GM19324 (cell line): ENCODE data around the gene ZMYM3.

Experiments
- ATAC-seq: cut with Tn5 transposase; IDR thresholded peaks from one replicate; pipeline ENCODE4 v1.9.1; 2021; ENCODE audit warnings: mild to moderate bottlenecking, moderate library complexity; ENCODE audit not compliant: unreplicated experiment, low FRiP score

Gene ZMYM3

GRCh38 chrX:71253253-71254091 is 468 bp downstream of the ZMYM3 start:
- ATAC-seq = no peak

GRCh38 chrX:71252221-71252620 is 1.7 kb downstream of the ZMYM3 start:
- ATAC-seq = no peak

- no peak for ATAC-seq
These were observed 2.4 kb downstream of the ZMYM3 start for GRCh38 chrX:71251466-71251973.

GRCh38 chrX:71250841-71251240 is 3.1 kb downstream of the ZMYM3 start:
- ATAC-seq = no peak

- no peak for ATAC-seq
These were observed 8.8 kb downstream of the ZMYM3 start for GRCh38 chrX:71245159-71245558.

GRCh38 chrX:71244359-71245128 is 9.4 kb downstream of the ZMYM3 start:
- no peak for ATAC-seq

GRCh38 chrX:71241301-71241700 is 12.6 kb downstream of the ZMYM3 start:
- no peak for ATAC-seq

- no peak for ATAC-seq
These were observed 14.2 kb downstream of the ZMYM3 start for GRCh38 chrX:71239781-71240180.

- no peak for ATAC-seq
These were observed 17.1 kb downstream of the ZMYM3 start for GRCh38 chrX:71236836-71237235.

- no peak for ATAC-seq
These were observed 18.5 kb downstream of the ZMYM3 start for GRCh38 chrX:71235482-71235881.

GRCh38 chrX:71228063-71228642 is 25.8 kb downstream of the ZMYM3 start:
- no peak for ATAC-seq

GRCh38 chrX:71227370-71228062 is 26.4 kb downstream of the ZMYM3 start:
- ATAC-seq = no peak

- ATAC-seq = no peak
These were observed 28.3 kb downstream of the ZMYM3 start for GRCh38 chrX:71225676-71226075.

- no peak for ATAC-seq
These were observed 28.9 kb downstream of the ZMYM3 start for GRCh38 chrX:71225009-71225408.

- no peak for ATAC-seq
These were observed 29.7 kb downstream of the ZMYM3 start for GRCh38 chrX:71224098-71224708.

GRCh38 chrX:71222929-71223328 is 31.0 kb downstream of the ZMYM3 start, which contains the start of gene GJB1:
TSS of gene GJB1 (plus strand) at chrX:71223224. CDS start at chrX:71223708, 484 bp downstream.
- ATAC-seq = no peak

GRCh38 chrX:71221145-71221544 is 32.8 kb downstream of the ZMYM3 start:
- no peak for ATAC-seq

GRCh38 chrX:71217298-71217697 is 36.6 kb downstream of the ZMYM3 start:
- no peak for ATAC-seq

- ATAC-seq = no peak
These were observed 37.5 kb downstream of the ZMYM3 start for GRCh38 chrX:71216485-71216884.

GRCh38 chrX:71215338-71215912 is 38.5 kb downstream of the ZMYM3 start:
- no peak for ATAC-seq
